Measurements from ENCODE around the gene FREM2.

Gene FREM2

GRCh38 chr13:38684714-38685113 is 2.2 kb upstream of the FREM2 start:
- no peak for TF ChIP-seq CTCF (IDR thresholded peaks at IDR 0.05; ENCODE audit: control insufficient read depth, insufficient read depth, low read depth, low read length, missing control alignments)
- no peak for DNase-seq (ENCODE audit: low read depth)
- no peak overlapping the region for H3K4me3 ChIP-seq (ENCODE audit: control insufficient read depth, low read depth, low read length)

- H3K4me3 ChIP-seq (ENCODE audit: control insufficient read depth, low read depth, low read length): no peak overlapping the region
- no peak for TF ChIP-seq CTCF (IDR thresholded peaks at IDR 0.05; ENCODE audit: control insufficient read depth, insufficient read depth, low read depth, low read length, missing control alignments)
- no peak for DNase-seq (ENCODE audit: low read depth)
Observed at GRCh38 chr13:38685431-38685830, 1.4 kb upstream of the FREM2 start.

- no peak for DNase-seq (ENCODE audit: low read depth)
- TF ChIP-seq CTCF (IDR thresholded peaks at IDR 0.05; ENCODE audit: control insufficient read depth, insufficient read depth, low read depth, low read length, missing control alignments): no peak
Observed at GRCh38 chr13:38685974-38686576, 802 bp upstream of the FREM2 start.

GRCh38 chr13:38687246-38688229 is 661 bp downstream of the FREM2 start:
- no peak overlapping the region; the same call in 1 of the 2 replicates for H3K4me3 ChIP-seq (ENCODE audit: control insufficient read depth, low read depth, low read length)
- no peak for TF ChIP-seq CTCF (IDR thresholded peaks at IDR 0.05; ENCODE audit: control insufficient read depth, insufficient read depth, low read depth, low read length, missing control alignments)
- DNase-seq (ENCODE audit: low read depth): no peak

More at GRCh38 chr13:38685974-38686576, 802 bp upstream of the FREM2 start:
- H3K4me3 ChIP-seq (ENCODE audit: control insufficient read depth, low read depth, low read length): no peak overlapping the region

- H3K4me3 ChIP-seq (ENCODE audit: control insufficient read depth, low read depth, low read length): no peak overlapping the region
- TF ChIP-seq CTCF (IDR thresholded peaks at IDR 0.05; ENCODE audit: control insufficient read depth, insufficient read depth, low read depth, low read length, missing control alignments): no peak
Observed at GRCh38 chr13:38688674-38689073, 1.8 kb downstream of the FREM2 start.

GRCh38 chr13:38690231-38690630 is 3.4 kb downstream of the FREM2 start:
- DNase-seq (ENCODE audit: low read depth): no peak
- TF ChIP-seq CTCF (IDR thresholded peaks at IDR 0.05; ENCODE audit: control insufficient read depth, insufficient read depth, low read depth, low read length, missing control alignments): no peak
- no peak overlapping the region for H3K4me3 ChIP-seq (ENCODE audit: control insufficient read depth, low read depth, low read length)

More at GRCh38 chr13:38688674-38689073, 1.8 kb downstream of the FREM2 start:
- no peak for DNase-seq (ENCODE audit: low read depth)
